GM19438 (cell line): ENCODE measurements around the gene CLTC.
A peak's percentile ranks its signal among the peaks of the same experiment; 100 is the strongest.

Source experiments
- ATAC-seq: cut with Tn5 transposase; IDR thresholded peaks from one replicate; pipeline ENCODE4 v1.9.1; 2021; ENCODE audit warnings: low read depth; ENCODE audit not compliant: unreplicated experiment

The CLTC gene

GRCh38 chr17:59678918-59679317 is 59.2 kb downstream of the CLTC start:
- no peak for ATAC-seq

GRCh38 chr17:59680314-59680713 is 60.6 kb downstream of the CLTC start:
- ATAC-seq = no peak

GRCh38 chr17:59683283-59683682 is 63.6 kb downstream of the CLTC start:
- ATAC-seq = no peak

GRCh38 chr17:59684967-59685366 is 65.3 kb downstream of the CLTC start:
- no peak for ATAC-seq

- ATAC-seq = no peak
Observed at GRCh38 chr17:59688008-59688407, 68.3 kb downstream of the CLTC start.

GRCh38 chr17:59688496-59688895 is 68.8 kb downstream of the CLTC start:
- no peak for ATAC-seq

- no peak for ATAC-seq
Observed at GRCh38 chr17:59693582-59693981, 73.9 kb downstream of the CLTC start.

GRCh38 chr17:59694344-59694743 is 74.6 kb downstream of the CLTC start:
- no peak for ATAC-seq

- ATAC-seq = no peak
Observed at GRCh38 chr17:59695945-59696681, 76.4 kb downstream of the CLTC start.

- no peak for ATAC-seq
Observed at GRCh38 chr17:59696682-59697277, 77.1 kb downstream of the CLTC start.

GRCh38 chr17:59698143-59698542 is 78.4 kb downstream of the CLTC start:
- ATAC-seq = no peak

GRCh38 chr17:59699218-59699617 is 79.5 kb downstream of the CLTC start:
- no peak for ATAC-seq

GRCh38 chr17:59699786-59700185 is 80.1 kb downstream of the CLTC start:
- ATAC-seq = no peak

GRCh38 chr17:59702304-59702703 is 82.6 kb downstream of the CLTC start:
- no peak for ATAC-seq

GRCh38 chr17:59707149-59707970 is 87.7 kb downstream of the CLTC start, which contains the start of the genes PTRH2 and VMP1:
Gene PTRH2 (minus strand): TSS chr17:59707430. CDS start chr17:59697978, 9,452 bp downstream.
Gene VMP1 (plus strand): TSS chr17:59707654. CDS start chr17:59731447, 23,793 bp downstream.
- ATAC-seq = peak; percentile 93

- ATAC-seq = no peak
Observed at GRCh38 chr17:59707971-59708430, 88.3 kb downstream of the CLTC start.

- no peak for ATAC-seq
Observed at GRCh38 chr17:59711936-59712335, 92.2 kb downstream of the CLTC start.

- ATAC-seq = no peak
Observed at GRCh38 chr17:59712862-59713261, 93.2 kb downstream of the CLTC start.

- ATAC-seq = no peak
Observed at GRCh38 chr17:59714255-59714654, 94.6 kb downstream of the CLTC start.

GRCh38 chr17:59716427-59716826 is 96.7 kb downstream of the CLTC start:
- no peak for ATAC-seq

GRCh38 chr17:59719526-59719925 is 99.8 kb downstream of the CLTC start:
- ATAC-seq = no peak
